MCF 10A (cell line): ENCODE measurements around the gene SENP6. TPM values are rescaled to one million over a fixed set of nuclear protein-coding genes. Genes with fewer than 3 reads are reported as not detected.

Experiments used
- BruUV-seq: library from RNA; stranded (reverse); fragments of 400-500 nt; replicated peaks from 2 replicates; lab custom pipeline; 2021; lab: Mats Ljungman, UMichigan
- CTCF ChIA-PET: fragments of 300-600 bp; sonication (Branson Sonifier 250); formaldehyde crosslinking; extraction: SDS; loops from one replicate; lab custom pipeline; 2021; ENCODE audit warnings: antibody characterized with exemption, inconsistent platforms; lab: Yijun Ruan, JAX
- POLR2A ChIA-PET: fragments of 300-600, 350-650 bp; sonication (Branson Sonifier 250); formaldehyde crosslinking; extraction: SDS; loops from one replicate; lab custom pipeline; 2020; ENCODE audit warnings: antibody characterized with exemption, inconsistent platforms; lab: Yijun Ruan, JAX
- DNase-seq: peaks from one replicate; pipeline ENCODE4 v3.0.0-alpha.2; 2018; ENCODE audit not compliant: unreplicated experiment
- H3K27ac Mint-ChIP-seq: one replicate; pipeline ENCODE4 v1.8.0; 2022; ENCODE audit warnings: mild to moderate bottlenecking, low read depth, mixed read lengths; ENCODE audit not compliant: unreplicated experiment
- H3K27me3 Mint-ChIP-seq: one replicate; pipeline ENCODE4 v1.8.0; 2022; ENCODE audit warnings: mixed read lengths; ENCODE audit not compliant: insufficient read depth, unreplicated experiment
- H3K36me3 Mint-ChIP-seq: one replicate; pipeline ENCODE4 v1.8.0; 2022; ENCODE audit warnings: mild to moderate bottlenecking, moderate library complexity, mixed read lengths; ENCODE audit not compliant: insufficient read depth, unreplicated experiment
- H3K4me1 Mint-ChIP-seq: one replicate; pipeline ENCODE4 v1.8.0; 2022; ENCODE audit warnings: mixed read lengths; ENCODE audit not compliant: insufficient read depth, unreplicated experiment
- H3K4me3 Mint-ChIP-seq: one replicate; pipeline ENCODE4 v1.8.0; 2022; ENCODE audit warnings: mild to moderate bottlenecking, moderate library complexity, mixed read lengths; ENCODE audit not compliant: unreplicated experiment
- H3K9me3 Mint-ChIP-seq: one replicate; pipeline ENCODE4 v1.8.0; 2022; ENCODE audit warnings: mixed read lengths; ENCODE audit not compliant: unreplicated experiment
- CTCF ChIP-seq: fragments of 200-600 bp; IDR thresholded peaks from one replicate; pipeline ENCODE4 v1.8.0; 2022; ENCODE audit warnings: antibody characterized with exemption, mild to moderate bottlenecking; ENCODE audit not compliant: unreplicated experiment
- intact Hi-C: fragments of 100-400 bp; cut with micrococcal nuclease; formaldehyde crosslinking; loops from 2 replicates; pipeline ENCODE4 v1.14.1; 2022
- total RNA-seq: library from RNA; stranded (reverse); gene quantifications from 2 replicates; pipeline ENCODE4 v1.2.3, GENCODE V29; 2022

The SENP6 gene
- total RNA-seq, 1 experiment from 2014 or later, result 101 TPM

- intact Hi-C loops, result no loop called here
- Mint-ChIP-seq H3K36me3 (peaks cover 6% of the 10 kb centered on the region), H3K27me3 (no peaks in the 10 kb centered on the region), H3K27ac (no peak overlapping the region), H3K4me1 (no peaks in the 10 kb centered on the region), H3K4me3 (no peak overlapping the region), H3K9me3 (no peaks in the 10 kb centered on the region)
- CTCF ChIA-PET, result no interaction called here
- DNase-seq, result no peak
- BruUV-seq, result no TSS peak
- no peak for TF ChIP-seq CTCF
- POLR2A ChIA-PET, result no interaction called here
These were observed 160.4 kb downstream of the SENP6 start for GRCh38 chr6:75762063-75762462.

- ChIA-PET CTCF (no interaction called here), POLR2A (no interaction called here)
- BruUV-seq, result no TSS peak
- Mint-ChIP-seq H3K9me3 (no peaks in the 10 kb centered on the region), H3K27ac (no peak overlapping the region), H3K36me3 (peaks cover 6% of the 10 kb centered on the region), H3K4me3 (no peak overlapping the region), H3K4me1 (no peaks in the 10 kb centered on the region), H3K27me3 (no peaks in the 10 kb centered on the region)
- no peak for DNase-seq
- intact Hi-C loops, result no loop called here
- no peak for TF ChIP-seq CTCF
These were observed 164.7 kb downstream of the SENP6 start for GRCh38 chr6:75766387-75766786.

Other genes with a start within 250 kb of the SENP6 start
- gene FILIP1, start 108.1 kb upstream of the SENP6 start, total RNA-seq, result 0.14 and 0.32 TPM in 2 replicates
- 26.8 and 28.9 TPM in 2 replicates for gene MYO6, start 147.4 kb downstream of the SENP6 start, total RNA-seq